ENCODE measurements around the gene HHATL.

HHATL gene

DNA sequence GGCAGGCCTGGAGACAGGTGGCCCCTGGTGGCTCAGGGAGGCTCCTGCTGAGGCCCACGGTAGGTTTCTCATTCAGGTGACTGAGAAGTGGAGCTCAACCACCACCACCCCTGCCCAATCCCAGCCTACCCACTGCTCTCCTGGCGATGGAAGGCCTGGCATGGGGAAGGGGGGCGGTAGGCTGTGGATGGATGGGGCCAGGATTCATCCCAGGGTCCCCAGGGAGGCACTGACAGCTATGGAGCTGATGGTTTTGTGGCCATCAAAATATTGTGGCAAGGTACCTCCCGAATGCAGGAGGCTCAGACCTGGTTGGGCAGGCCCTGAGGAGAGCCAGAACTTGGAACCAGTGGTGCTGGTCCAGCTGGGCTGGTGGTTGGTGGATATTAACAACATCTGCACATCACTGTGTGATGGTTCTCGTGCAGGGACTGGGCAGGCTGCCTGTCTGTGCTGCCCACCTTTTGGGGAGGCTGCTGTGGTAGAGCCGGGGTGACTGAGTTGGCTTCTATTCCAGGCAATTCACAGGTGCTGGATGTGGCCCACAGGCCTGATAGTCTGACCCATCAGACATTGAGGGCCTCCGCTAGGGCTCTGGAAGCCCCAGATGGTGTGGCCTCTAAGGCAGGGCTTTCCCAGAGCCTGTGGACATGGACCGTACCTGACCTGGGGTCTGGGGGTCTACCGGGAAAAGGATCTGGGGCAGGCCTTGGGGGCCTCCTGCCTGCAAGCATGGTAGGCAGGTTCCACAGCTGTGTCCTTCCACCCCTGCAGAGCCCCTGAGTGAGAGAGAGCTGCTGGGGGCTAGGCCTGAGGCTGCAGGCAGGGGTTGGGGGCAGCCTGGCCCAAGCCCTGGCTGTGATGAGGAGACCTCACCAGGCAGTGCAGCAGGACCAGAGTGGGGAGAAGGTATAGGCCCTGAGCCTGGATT is 45.7 kb downstream of the HHATL start:
- FAIRE-seq (no peak), DNase-seq (ENCODE audit: insufficient read length, low spot score) (no peak)

DNA sequence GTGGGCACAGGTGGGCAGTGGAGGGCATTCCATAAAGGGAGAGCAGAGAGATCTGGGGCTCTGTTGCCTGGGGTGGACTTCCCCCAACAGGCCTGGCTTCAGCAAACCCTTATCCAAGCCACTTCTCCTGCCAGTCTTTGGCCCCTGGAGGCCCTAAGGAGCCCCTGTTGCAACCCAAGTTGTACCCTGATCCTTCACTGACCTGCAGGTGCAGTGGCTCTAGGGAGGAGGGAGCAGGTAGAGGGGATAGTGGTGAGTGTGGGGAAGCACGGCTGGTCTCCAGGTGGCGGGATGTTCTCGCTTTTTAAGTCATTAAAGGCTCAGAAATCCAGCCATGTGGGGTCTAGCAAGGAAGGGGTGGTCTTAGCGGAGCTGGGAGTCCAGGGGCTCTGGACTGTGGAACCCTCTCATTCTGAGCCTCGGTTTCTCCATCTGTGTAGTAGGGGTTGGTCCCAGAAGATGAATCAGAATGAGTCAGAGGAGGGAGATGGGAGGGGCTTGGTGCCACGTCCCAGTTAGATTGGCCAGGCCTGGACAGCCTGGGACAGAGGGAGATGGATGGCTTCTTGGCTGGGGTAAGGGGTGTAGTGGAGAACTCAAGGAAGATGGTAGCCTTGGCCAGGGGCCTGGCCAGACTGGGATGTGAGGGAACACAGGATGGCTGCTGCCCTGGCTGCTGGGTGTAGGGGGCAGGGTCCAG is 46.5 kb downstream of the HHATL start:
- no peak for DNase-seq (ENCODE audit: insufficient read length, low spot score)
- no peak for FAIRE-seq

- FAIRE-seq, result no peak
- DNase-seq (ENCODE audit: insufficient read length, low spot score), result no peak
Measured at GRCh38 chr3:42655331-42655888, 47.2 kb downstream of the HHATL start.

DNA sequence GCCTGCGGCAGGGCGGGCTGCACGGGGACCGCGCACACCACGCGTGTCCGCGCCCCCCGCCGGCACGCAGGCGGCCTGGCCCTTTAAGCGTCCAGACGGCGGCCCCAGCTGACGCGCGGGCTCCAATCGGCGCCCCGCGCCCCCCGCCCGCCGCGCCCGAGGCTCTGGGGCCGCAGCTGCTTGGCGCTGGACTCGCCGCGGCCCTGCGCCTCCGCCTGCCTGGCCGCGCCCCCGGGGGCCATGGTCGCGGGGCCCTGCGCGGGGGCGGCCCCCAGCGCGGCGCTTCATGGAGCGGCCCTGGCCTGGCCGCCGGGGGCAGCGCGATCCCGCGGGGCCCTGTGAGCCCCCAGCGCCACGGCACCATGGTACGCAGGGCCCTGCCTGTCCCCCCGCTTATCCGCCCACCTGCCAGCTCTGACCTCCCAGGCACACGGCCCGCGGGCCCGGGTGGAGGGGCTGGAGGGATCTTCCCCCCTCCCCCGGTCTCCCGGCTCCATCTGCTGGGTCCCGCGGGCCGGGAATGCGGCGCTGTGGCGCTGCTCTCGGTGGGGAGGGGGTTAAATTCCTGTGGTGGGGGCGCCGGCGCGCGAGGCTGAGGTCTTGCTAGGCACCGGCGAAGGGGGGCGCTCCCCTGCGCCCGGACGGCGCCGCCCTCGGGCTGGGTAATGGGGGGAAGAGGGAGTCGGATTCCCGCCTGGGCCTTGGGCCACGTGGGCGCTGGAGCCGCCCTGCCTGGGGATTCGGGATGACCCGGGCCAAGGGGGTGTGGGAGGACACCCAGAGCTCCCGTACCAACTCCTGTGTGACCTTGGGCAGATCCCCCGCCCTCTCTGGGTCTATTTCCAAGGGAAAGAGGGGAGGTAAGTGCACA is 48.0 kb downstream of the HHATL start:
- no peak for DNase-seq (ENCODE audit: insufficient read length, low spot score)
- peak; percentile 59 for FAIRE-seq

DNA sequence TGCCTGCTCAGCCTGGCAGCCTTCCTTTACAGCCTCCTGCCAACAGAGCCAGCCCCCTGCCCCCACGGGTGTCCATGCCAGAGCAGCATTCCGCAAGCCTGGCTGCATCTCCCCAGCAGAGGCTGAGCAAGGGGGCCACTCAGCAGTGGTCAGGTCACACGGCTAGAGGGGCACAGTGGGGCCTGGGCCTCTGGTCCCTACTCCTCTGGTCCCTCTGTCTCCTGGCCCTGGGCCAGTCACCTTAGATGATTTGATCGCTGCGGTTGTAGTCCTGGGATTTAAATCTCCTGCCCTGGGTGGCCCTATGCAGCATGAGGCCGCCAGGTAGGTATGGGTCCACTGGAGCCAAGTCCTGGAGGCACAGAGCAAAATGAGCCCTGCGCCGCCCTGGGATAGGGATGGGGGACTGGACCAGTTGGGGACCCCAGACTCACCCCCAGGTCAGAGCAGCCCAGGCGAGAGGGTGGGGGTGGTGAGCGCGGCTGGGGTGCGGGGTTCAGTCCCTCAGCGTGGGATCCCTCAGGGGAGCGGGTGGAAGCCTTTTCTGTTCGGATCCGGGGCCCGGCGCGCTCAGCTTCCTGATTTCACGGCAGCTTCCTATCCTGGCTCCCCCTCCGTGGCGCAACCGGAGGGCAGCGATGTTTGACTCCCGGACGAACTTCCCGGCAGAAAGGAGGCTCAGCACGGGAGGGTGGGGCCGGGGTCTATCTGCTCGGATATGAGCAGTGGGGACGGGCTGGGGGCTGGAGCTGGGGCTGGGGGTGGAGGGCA is 48.9 kb downstream of the HHATL start, which contains the start of gene ZBTB47:
Gene ZBTB47 (plus strand): TSS at position 138 of the 771 bp plus-strand sequence. CDS start 4,659 bp downstream, outside the sequence.
- no peak for DNase-seq (ENCODE audit: insufficient read length, low spot score)
- FAIRE-seq, result peak; percentile 42

- DNase-seq (ENCODE audit: insufficient read length, low spot score) (no peak), FAIRE-seq (peak; percentile 49)
Measured at GRCh38 chr3:42653303-42653559, 49.4 kb downstream of the HHATL start.

GRCh38 chr3:42652611-42653302 is 49.8 kb downstream of the HHATL start:
- FAIRE-seq (peak; percentile 49), DNase-seq (ENCODE audit: insufficient read length, low spot score) (no peak)

GRCh38 chr3:42652251-42652610 is 50.4 kb downstream of the HHATL start:
- DNase-seq (ENCODE audit: insufficient read length, low spot score), result no peak
- FAIRE-seq, result no peak

- FAIRE-seq, result no peak
- no peak for DNase-seq (ENCODE audit: insufficient read length, low spot score)
Measured at GRCh38 chr3:42651248-42652091, 51.1 kb downstream of the HHATL start.

DNA sequence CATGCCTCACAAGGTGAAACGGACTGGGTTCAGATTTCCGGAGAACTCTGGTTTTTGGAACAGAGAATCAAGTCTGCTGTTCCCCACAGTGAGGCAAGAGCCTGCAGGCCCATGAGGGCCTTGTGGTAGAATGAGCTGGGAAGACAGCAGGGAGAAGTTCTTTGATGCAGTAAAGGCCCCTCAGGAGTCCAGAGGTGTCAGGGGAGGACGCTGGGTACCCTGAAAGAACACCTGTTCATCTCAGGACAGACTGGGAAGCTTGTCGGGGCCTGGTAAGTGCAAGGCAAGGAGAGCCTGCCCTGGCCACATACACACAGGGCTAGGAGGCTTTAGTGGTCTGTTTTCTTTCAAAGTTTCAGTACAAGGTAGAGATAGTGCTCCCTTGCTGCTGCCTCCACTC is 52.8 kb downstream of the HHATL start:
- DNase-seq (ENCODE audit: insufficient read length, low spot score), result no peak
- no peak for FAIRE-seq

- DNase-seq (ENCODE audit: insufficient read length, low spot score) (no peak), FAIRE-seq (no peak)
Measured at GRCh38 chr3:42649006-42649405, 53.6 kb downstream of the HHATL start.

- FAIRE-seq (no peak), DNase-seq (ENCODE audit: insufficient read length, low spot score) (no peak)
Measured at GRCh38 chr3:42647821-42648459, 54.7 kb downstream of the HHATL start.

All from HTR-8/SVneo (cell line).